Stimulated activated CD8-positive, alpha-beta memory T cell treated with anti-CD3 and anti-CD28 coated beads, Interleukin-15, amount 100 ng/mL, for 24 hours (primary cell): ENCODE data around the gene MALRD1.

Source experiments
- DNase-seq: peaks from one replicate; pipeline ENCODE4 v3.0.0-alpha.2; 2020; ENCODE audit warnings: low read depth

Gene MALRD1

DNA sequence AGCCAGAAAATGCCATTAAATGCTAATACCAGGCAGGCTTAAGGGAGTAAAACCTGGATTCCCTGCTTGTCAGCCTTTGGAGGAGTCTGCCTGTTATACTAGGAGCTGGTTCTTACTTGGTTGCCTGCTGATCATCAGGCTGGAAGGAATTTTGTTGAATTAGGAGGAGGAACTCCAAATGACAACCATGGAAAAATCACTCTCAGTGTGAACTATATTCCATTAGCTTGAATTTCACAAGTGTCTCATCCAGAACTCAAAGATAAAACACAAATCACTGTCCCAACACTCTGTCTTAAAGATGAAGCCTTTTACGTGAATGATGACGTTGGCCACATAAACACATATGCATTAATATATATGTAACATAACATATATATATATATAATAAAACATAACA is 528.8 kb downstream of the MALRD1 start:
- no peak for DNase-seq

DNA sequence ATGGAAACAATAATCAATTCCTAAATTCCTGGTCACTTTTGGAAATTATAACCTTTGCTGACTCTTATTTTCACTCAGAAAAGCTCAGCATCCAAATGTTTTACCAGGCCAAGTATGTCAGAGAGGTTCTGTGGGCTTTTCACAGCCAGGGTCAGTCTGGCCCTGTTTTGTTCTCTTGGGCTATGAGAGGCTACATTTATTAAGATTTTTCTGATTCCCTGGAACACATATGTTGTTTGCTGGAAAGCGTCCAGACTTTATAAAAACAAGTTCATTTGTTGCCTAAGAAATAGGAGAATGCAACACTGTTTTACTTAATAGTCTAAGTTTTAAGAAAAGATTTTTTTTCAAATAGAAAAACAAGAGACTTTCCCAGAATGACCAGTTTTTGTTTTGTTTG is 529.2 kb downstream of the MALRD1 start:
- no peak for DNase-seq

- no peak for DNase-seq
Measured at GRCh38 chr10:19578571-19578970, 530.0 kb downstream of the MALRD1 start.

DNA sequence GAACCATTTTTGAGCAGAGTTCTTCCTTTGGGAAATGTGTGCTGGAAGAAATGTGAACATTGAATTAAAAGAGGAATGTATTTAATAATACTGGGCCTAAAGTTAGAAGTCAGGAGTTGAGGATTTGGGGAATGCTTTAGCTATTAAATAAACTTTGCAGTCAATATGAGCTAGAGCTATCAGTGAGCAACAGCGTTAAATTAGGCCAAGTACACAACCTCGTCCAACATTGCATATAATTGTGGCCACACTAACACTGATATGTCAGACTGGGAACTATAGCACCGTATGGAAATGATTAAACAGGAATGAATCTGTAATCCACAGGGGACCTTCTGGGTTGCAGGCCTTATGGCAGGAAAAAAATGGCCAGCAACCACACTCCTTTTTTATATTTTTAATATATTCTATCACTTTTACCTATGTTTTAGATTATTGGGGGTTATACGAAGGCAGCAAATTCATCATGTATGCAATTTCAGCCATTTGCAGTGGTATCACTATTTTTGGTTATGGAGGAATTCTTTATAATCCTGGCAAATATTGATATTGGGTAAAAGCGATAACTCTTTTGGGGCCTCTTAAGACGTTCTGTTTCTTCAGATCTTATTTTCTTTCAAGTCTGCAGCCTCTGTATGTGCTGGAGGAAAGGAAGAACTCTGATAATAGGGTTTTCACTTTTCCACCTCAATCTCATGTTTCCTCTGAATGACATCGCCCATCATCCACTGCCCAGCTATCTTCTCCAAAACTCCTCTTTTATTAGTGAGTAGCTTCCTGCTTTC is 531.4 kb downstream of the MALRD1 start:
- DNase-seq = no peak

GRCh38 chr10:19580691-19581090 is 532.1 kb downstream of the MALRD1 start:
- DNase-seq = no peak

DNA sequence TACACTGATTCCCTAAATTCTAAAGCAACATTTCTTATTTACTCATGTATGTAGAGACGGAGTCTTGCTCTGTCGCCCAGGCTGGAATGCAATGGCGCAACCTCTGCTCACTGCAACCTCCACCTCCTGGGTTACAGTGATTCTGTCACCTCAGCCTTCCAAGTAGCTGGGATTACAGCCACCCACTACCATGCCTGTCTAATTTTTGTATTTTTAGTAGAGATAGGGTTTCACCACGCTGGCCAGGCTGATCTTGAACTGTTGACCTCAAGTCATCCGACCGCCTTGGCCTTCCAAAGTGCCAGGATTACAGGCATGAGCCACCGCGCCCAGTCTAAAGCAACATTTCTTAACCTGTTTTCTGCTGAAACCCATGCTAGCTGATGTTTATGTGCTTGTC is 540.0 kb downstream of the MALRD1 start:
- no peak for DNase-seq

DNA sequence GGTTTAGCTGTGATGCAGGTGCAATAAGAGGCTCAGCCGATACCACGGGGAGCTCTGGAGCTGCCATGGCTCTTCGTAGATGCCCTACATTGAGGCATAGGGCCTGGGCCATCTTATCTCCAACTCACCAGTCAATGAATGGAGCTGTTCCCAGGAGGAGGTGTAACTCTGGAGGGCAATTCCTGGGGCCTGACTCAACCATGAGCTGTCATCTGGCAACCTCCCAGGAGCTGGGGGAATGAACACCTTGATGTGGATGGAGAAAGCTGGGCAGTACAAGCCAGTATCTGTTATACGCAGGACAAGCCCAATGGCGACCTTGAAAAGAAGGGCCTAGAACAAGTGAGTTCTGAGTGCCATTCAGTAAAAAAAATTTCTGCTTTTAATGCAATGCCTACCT is 543.7 kb downstream of the MALRD1 start:
- no peak for DNase-seq

DNA sequence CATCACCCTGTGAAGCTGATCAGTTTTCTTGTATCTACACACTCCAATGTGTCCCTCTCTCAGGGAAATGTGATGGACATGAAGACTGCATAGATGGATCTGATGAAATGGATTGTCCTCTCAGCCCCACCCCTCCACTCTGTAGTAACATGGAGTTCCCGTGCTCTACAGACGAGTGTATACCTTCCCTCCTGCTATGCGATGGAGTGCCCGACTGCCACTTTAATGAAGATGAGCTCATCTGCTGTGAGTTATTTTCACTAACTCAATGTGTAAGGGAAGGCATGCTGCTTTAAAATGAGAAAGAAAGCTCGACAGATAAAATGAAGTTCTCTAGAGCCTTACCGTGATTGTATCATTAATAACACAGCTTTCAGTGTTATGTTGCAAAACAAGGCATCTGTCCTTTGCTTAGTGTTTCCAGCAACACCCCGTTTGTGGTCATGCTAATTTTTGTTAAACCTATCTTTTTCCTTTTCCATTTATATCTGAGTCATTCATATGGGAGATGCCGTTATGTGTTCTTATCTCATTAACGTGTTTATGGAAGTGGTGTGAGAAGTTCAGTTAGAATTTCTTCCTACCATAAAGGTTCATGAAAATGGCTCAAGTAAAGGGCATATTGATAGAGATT is 546.7 kb downstream of the MALRD1 start:
- DNase-seq = no peak

GRCh38 chr10:19605806-19606205 is 557.2 kb downstream of the MALRD1 start:
- no peak for DNase-seq

GRCh38 chr10:19606968-19607367 is 558.4 kb downstream of the MALRD1 start:
- no peak for DNase-seq

DNA sequence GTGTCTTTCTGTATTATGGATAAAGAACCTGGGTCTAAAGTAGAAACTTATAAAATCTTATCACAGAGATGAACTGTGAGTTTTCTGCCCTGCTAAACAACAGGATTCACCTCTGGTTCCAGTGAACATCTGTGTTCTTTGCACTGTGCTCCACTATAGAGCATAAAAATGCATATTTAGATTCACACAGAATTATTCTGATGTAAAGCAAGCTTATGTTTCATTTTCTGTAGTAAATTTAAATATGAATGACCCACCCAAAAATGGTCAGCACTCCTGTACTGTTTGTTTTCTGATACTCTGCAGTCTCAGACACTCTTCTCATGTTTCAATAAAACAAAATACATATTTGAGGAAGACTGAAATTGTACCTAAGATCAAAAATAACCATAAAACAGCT is 563.2 kb downstream of the MALRD1 start:
- DNase-seq = no peak

- no peak for DNase-seq
Measured at GRCh38 chr10:19616966-19617365, 568.4 kb downstream of the MALRD1 start.

DNA sequence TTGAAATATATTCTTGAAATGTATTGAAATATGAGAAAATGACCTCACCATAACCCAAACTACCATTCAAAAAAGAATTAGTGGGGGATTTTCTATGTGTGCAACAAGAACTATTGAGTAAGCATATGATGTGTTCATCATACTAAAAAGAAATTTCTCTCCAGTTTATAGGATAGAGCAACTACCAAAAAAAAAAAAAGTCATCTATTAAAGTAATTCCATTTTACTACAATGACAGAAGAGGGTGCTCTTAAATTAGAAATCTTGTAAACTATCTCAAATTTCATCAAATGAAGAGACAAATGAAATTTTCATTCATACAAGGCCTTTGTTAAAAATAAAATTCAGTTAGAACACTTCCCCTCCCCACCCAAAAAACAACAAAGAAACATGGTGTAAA is 572.2 kb downstream of the MALRD1 start:
- DNase-seq = no peak

GRCh38 chr10:19623321-19623720 is 574.7 kb downstream of the MALRD1 start:
- no peak for DNase-seq

GRCh38 chr10:19626156-19626555 is 577.6 kb downstream of the MALRD1 start:
- DNase-seq = no peak

GRCh38 chr10:19628767-19629560 is 580.4 kb downstream of the MALRD1 start:
- no peak for DNase-seq

DNA sequence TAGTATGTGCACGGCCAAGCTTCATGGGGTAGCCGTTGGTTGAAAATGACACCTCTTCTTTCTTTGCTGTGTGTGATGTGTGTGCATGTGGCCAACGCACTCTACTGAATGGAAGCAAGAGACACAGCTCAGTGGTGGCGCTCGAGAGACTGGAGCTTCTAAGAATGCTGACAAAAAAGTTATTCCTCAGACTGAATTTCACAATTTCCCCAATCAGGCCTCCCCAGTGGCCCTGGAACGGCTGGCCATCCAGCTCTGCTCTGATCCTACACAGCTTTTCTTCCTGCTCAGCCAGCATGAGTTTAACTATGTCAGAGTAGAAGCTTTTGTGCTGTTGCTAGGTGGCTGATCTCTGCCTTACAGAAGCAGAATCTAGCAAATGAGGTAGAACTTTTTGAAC is 581.0 kb downstream of the MALRD1 start:
- DNase-seq = no peak

GRCh38 chr10:19634163-19634562 is 585.6 kb downstream of the MALRD1 start:
- no peak for DNase-seq

- no peak for DNase-seq
Measured at GRCh38 chr10:19638182-19638895, 589.7 kb downstream of the MALRD1 start.

- no peak for DNase-seq
Measured at GRCh38 chr10:19638896-19639233, 590.3 kb downstream of the MALRD1 start.

DNA sequence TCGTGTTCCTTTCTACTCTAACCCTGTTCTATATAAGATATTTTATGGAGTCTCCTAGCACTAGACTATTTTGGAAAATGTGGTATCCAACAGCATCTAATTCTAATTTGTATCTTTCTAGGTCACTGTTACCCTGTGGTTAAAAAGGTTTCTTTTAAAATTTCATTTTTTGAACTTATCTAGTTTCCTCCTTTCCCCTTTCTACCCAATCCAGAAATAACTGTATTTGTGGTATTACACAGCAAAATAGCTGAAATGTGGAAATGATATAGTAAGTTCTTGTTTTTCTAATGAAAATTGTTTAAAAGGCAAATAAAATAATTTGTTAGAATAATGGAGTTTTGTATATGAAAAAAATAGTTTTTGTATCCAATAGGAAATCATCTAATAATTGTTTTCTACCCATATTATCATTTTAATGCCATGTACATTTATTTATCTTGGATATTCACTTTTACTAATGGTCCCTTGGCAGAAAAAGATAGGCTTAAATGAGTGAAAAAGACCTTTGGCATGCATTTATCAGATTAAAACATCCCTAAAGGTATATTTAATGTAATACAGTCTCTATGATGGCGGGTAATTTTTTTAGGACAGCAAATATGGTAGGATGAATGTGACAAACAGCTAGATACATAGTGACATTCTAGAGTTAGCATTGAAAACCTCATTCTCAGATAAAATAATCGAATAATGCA is 592.1 kb downstream of the MALRD1 start:
- DNase-seq = no peak

GRCh38 chr10:19651549-19651948 is 602.9 kb downstream of the MALRD1 start:
- no peak for DNase-seq
